ENCODE measurements around the gene CLEC5A.

The CLEC5A gene

DNA sequence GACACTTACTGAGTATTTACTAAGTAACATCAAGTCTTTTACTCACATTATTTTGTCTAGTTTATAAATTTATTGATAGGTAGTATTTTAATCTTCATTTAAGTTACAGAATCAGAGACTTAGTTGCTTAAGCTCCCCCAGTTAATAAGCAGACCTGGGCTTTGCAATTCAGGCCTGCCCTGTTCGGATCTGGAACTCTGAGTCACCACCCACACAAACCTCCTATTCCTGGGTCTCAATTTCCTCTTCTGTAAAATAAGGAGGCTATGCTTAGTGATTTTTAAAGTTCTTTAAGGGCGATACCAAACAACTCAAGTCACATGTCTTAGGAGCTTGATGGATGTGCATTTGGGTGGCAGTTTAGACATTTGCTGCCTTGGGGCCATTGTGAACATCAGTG is 45.4 kb upstream of the CLEC5A start (continued):
- TF ChIP-seq, protein P1, sequence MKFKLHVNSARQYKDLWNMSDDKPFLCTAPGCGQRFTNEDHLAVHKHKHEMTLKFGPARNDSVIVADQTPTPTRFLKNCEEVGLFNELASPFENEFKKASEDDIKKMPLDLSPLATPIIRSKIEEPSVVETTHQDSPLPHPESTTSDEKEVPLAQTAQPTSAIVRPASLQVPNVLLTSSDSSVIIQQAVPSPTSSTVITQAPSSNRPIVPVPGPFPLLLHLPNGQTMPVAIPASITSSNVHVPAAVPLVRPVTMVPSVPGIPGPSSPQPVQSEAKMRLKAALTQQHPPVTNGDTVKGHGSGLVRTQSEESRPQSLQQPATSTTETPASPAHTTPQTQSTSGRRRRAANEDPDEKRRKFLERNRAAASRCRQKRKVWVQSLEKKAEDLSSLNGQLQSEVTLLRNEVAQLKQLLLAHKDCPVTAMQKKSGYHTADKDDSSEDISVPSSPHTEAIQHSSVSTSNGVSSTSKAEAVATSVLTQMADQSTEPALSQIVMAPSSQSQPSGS (tag by site-specific recombination; IDR thresholded peaks at IDR 0.05; ENCODE audit: low read depth), result no peak
- TF ChIP-seq, protein P2, sequence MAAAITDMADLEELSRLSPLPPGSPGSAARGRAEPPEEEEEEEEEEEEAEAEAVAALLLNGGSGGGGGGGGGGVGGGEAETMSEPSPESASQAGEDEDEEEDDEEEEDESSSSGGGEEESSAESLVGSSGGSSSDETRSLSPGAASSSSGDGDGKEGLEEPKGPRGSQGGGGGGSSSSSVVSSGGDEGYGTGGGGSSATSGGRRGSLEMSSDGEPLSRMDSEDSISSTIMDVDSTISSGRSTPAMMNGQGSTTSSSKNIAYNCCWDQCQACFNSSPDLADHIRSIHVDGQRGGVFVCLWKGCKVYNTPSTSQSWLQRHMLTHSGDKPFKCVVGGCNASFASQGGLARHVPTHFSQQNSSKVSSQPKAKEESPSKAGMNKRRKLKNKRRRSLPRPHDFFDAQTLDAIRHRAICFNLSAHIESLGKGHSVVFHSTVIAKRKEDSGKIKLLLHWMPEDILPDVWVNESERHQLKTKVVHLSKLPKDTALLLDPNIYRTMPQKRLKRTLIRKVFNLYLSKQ (tag by site-specific recombination; IDR thresholded peaks at IDR 0.05; ENCODE audit: borderline replicate concordance), result no peak
- TF ChIP-seq BCL11A (tag by site-specific recombination; IDR thresholded peaks at IDR 0.05; ENCODE audit: low read depth), result no peak
- no peak for TF ChIP-seq ZNF248 (tag by site-specific recombination; IDR thresholded peaks at IDR 0.05)
- no peak for TF ChIP-seq MEIS1 (CRISPR knock-in tag; IDR thresholded peaks at IDR 0.05; ENCODE audit: borderline replicate concordance)
- TF ChIP-seq, protein P3, sequence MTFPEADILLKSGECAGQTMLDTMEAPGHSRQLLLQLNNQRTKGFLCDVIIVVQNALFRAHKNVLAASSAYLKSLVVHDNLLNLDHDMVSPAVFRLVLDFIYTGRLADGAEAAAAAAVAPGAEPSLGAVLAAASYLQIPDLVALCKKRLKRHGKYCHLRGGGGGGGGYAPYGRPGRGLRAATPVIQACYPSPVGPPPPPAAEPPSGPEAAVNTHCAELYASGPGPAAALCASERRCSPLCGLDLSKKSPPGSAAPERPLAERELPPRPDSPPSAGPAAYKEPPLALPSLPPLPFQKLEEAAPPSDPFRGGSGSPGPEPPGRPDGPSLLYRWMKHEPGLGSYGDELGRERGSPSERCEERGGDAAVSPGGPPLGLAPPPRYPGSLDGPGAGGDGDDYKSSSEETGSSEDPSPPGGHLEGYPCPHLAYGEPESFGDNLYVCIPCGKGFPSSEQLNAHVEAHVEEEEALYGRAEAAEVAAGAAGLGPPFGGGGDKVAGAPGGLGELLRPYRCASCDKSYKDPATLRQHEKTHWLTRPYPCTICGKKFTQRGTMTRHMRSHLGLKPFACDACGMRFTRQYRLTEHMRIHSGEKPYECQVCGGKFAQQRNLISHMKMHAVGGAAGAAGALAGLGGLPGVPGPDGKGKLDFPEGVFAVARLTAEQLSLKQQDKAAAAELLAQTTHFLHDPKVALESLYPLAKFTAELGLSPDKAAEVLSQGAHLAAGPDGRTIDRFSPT (tag by site-specific recombination; IDR thresholded peaks at IDR 0.05), result no peak
- TF ChIP-seq, protein P4, sequence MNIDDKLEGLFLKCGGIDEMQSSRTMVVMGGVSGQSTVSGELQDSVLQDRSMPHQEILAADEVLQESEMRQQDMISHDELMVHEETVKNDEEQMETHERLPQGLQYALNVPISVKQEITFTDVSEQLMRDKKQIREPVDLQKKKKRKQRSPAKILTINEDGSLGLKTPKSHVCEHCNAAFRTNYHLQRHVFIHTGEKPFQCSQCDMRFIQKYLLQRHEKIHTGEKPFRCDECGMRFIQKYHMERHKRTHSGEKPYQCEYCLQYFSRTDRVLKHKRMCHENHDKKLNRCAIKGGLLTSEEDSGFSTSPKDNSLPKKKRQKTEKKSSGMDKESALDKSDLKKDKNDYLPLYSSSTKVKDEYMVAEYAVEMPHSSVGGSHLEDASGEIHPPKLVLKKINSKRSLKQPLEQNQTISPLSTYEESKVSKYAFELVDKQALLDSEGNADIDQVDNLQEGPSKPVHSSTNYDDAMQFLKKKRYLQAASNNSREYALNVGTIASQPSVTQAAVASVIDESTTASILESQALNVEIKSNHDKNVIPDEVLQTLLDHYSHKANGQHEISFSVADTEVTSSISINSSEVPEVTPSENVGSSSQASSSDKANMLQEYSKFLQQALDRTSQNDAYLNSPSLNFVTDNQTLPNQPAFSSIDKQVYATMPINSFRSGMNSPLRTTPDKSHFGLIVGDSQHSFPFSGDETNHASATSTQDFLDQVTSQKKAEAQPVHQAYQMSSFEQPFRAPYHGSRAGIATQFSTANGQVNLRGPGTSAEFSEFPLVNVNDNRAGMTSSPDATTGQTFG (tag by site-specific recombination; IDR thresholded peaks at IDR 0.05; ENCODE audit: borderline replicate concordance), result no peak
- TF ChIP-seq, protein P5, sequence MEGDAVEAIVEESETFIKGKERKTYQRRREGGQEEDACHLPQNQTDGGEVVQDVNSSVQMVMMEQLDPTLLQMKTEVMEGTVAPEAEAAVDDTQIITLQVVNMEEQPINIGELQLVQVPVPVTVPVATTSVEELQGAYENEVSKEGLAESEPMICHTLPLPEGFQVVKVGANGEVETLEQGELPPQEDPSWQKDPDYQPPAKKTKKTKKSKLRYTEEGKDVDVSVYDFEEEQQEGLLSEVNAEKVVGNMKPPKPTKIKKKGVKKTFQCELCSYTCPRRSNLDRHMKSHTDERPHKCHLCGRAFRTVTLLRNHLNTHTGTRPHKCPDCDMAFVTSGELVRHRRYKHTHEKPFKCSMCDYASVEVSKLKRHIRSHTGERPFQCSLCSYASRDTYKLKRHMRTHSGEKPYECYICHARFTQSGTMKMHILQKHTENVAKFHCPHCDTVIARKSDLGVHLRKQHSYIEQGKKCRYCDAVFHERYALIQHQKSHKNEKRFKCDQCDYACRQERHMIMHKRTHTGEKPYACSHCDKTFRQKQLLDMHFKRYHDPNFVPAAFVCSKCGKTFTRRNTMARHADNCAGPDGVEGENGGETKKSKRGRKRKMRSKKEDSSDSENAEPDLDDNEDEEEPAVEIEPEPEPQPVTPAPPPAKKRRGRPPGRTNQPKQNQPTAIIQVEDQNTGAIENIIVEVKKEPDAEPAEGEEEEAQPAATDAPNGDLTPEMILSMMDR (tag by site-specific recombination; IDR thresholded peaks at IDR 0.05), result no peak

DNA sequence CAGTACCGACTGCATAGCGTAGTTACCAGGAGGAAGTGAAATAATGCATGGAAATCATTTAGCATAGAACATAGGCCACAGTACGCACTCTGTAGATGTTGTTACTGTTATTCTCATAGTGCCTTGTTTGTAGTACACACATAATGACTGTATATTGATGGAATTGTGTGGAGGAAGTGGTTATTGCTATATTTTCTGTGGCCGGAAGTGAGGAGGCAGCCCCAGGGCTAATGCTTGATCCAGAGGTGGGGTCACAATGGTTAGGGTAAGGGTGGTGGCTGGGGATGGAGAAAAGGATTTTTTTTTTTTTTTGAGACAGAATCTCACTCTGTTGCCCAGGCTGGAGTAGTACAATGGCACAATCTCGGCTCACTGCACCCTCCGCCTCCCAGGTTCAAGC is 44.4 kb upstream of the CLEC5A start:
- no peak overlapping the region for H3K4me3 ChIP-seq (ENCODE audit: low read depth, low read length)
- no peak overlapping the region for H3K27ac ChIP-seq (ENCODE audit: extremely low read depth, low read depth, low read length)
- no peaks in the 10 kb centered on the region for H3K4me1 ChIP-seq (ENCODE audit: control insufficient read depth, insufficient read depth, low read length)
- no peaks in the 10 kb centered on the region for H3K9me3 ChIP-seq (ENCODE audit: control insufficient read depth, insufficient read depth, low read depth, low read length)
- POLR2A ChIA-PET, result no interaction called here
- CTCF ChIA-PET, result interaction anchor here (1.2 kb wide), 1 partner anchor 307 kb away, joined by 3 read pairs; no protein-coding TSS in a partner anchor
- no peaks in the 10 kb centered on the region for H3K36me3 ChIP-seq (ENCODE audit: control insufficient read depth in 2 of 2, insufficient read depth in 1 of 2, low read length in 2 of 2)
- TF ChIP-seq ZNF560 (tag by site-specific recombination; IDR thresholded peaks at IDR 0.05; ENCODE audit: borderline replicate concordance) (no peak), SP3 (tag by site-specific recombination; IDR thresholded peaks at IDR 0.05) (no peak), KLF16 (tag by site-specific recombination; IDR thresholded peaks at IDR 0.05) (no peak), ZNF548 (tag by site-specific recombination; IDR thresholded peaks at IDR 0.05) (no peak), ZNF670 (tag by site-specific recombination; IDR thresholded peaks at IDR 0.05; ENCODE audit: low read depth) (no peak), ZNF433 (tag by site-specific recombination; IDR thresholded peaks at IDR 0.05; ENCODE audit: low read depth) (no peak), ZNF366 (tag by site-specific recombination; conservative IDR thresholded peaks at IDR 0.05) (no peak), ZNF2 (tag by site-specific recombination; IDR thresholded peaks at IDR 0.05) (no peak)
- TF ChIP-seq, protein P4 (tag by site-specific recombination; IDR thresholded peaks at IDR 0.05; ENCODE audit: borderline replicate concordance), result no peak
- TF ChIP-seq, protein P6, sequence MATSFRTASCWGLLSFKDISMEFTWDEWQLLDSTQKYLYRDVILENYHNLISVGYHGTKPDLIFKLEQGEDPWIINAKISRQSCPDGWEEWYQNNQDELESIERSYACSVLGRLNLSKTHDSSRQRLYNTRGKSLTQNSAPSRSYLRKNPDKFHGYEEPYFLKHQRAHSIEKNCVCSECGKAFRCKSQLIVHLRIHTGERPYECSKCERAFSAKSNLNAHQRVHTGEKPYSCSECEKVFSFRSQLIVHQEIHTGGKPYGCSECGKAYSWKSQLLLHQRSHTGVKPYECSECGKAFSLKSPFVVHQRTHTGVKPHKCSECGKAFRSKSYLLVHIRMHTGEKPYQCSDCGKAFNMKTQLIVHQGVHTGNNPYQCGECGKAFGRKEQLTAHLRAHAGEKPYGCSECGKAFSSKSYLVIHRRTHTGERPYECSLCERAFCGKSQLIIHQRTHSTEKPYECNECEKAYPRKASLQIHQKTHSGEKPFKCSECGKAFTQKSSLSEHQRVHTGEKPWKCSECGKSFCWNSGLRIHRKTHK (tag by site-specific recombination; IDR thresholded peaks at IDR 0.05), result no peak
- TF ChIP-seq, protein P7, sequence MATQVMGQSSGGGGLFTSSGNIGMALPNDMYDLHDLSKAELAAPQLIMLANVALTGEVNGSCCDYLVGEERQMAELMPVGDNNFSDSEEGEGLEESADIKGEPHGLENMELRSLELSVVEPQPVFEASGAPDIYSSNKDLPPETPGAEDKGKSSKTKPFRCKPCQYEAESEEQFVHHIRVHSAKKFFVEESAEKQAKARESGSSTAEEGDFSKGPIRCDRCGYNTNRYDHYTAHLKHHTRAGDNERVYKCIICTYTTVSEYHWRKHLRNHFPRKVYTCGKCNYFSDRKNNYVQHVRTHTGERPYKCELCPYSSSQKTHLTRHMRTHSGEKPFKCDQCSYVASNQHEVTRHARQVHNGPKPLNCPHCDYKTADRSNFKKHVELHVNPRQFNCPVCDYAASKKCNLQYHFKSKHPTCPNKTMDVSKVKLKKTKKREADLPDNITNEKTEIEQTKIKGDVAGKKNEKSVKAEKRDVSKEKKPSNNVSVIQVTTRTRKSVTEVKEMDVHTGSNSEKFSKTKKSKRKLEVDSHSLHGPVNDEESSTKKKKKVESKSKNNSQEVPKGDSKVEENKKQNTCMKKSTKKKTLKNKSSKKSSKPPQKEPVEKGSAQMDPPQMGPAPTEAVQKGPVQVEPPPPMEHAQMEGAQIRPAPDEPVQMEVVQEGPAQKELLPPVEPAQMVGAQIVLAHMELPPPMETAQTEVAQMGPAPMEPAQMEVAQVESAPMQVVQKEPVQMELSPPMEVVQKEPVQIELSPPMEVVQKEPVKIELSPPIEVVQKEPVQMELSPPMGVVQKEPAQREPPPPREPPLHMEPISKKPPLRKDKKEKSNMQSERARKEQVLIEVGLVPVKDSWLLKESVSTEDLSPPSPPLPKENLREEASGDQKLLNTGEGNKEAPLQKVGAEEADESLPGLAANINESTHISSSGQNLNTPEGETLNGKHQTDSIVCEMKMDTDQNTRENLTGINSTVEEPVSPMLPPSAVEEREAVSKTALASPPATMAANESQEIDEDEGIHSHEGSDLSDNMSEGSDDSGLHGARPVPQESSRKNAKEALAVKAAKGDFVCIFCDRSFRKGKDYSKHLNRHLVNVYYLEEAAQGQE (tag by site-specific recombination; IDR thresholded peaks at IDR 0.05), result no peak

Data from HEK293 (cell line).